Pancreas (tissue), 10 donors: ENCODE measurements around the gene EPB42. TPM values are rescaled to one million over a fixed set of nuclear protein-coding genes. Genes with fewer than 3 reads are reported as not detected.
"Not testable (repeated sequence)": the region's sequence is repeated elsewhere in the genome, so short reads cannot be mapped to it uniquely, and the experiment has no call there.

ENCODE experiments used
- ATAC-seq, 4 donors: fragments of 200-7000 bp; cut with Tn5 transposase; one replicate each; pipeline versions ENCODE4 v1.8.0 to v1.9.1; 2020; ENCODE audit warnings: mild to moderate bottlenecking in 4 of 4, moderate library complexity in 4 of 4
- DNase-seq, 6 donors: peaks; one replicate each; pipeline ENCODE4 v3.0.0-alpha.2; 2020
- FAIRE-seq: peaks from 2 replicates; lab custom pipeline; 2012; peaks lifted over from hg19 to GRCh38; lab: Jason Lieb, UNC
- H3K27ac ChIP-seq, 4 donors: fragments of 200-600 bp; sonication (generic); 1 replicate in 3 of 4; 2 replicates in 1 of 4; pipeline versions ENCODE4 v1.5.0 to v1.8.0; 2020
- H3K27me3 ChIP-seq, 4 donors: fragments of 200-600 bp; one replicate each; pipeline ENCODE4 v1.8.0; 2021
- H3K36me3 ChIP-seq, 3 donors: fragments of 200-600 bp; sonication (generic) in 1 of 3; one replicate each; pipeline versions ENCODE4 v1.5.0 to v1.8.0; 2020 to 2021
- H3K4me1 ChIP-seq, 3 donors: fragments of 200-600 bp; one replicate each; pipeline ENCODE4 v1.8.0; 2021
- H3K4me3 ChIP-seq, 4 donors: fragments of 200-600 bp; sonication (generic) in 2 of 4; one replicate each; pipeline versions ENCODE4 v1.5.0 to v1.8.0; 2020 to 2021
- H3K9me3 ChIP-seq, 4 donors: fragments of 200-600 bp; one replicate each; pipeline ENCODE4 v1.8.0; 2021
- WGBS, 2 donors: extraction: QIAGEN DNeasy Blood & Tissue Kit; methylation state at CpG; one replicate each; pipeline ENCODE4 v1.1.7; 2013; 5-methylcytosine and 5-hydroxymethylcytosine counted together
- intact Hi-C, 3 donors: fragments of 100-400 bp; cut with DNase I; formaldehyde crosslinking; loops; one replicate each; pipeline versions ENCODE4 v1.11.1 to v1.14.2; 2022
- polyA plus RNA-seq, 2 donors: library from polyadenylated mRNA; stranded (reverse); fragments of 200-250 nt; gene quantifications; one replicate each; pipeline ENCODE4 v1.2.3, GENCODE V29; 2013
- total RNA-seq, 6 donors: library from RNA; stranded (reverse); fragmentation: NEBNext Ultra II Directional in 4 of 6; extraction: Animal tissue kit (Norgen Biotek cat#: 25700) in 4 of 6; gene quantifications; one replicate each; pipeline versions ENCODE4 v1.2.1 to v1.2.4, GENCODE V29; 2021 to 2023
- TF ChIP-seq, protein P1 (sequence below), 4 donors: fragments of 200-600 bp; sonication (generic) in 3 of 4; IDR thresholded peaks; one replicate each; pipeline versions ENCODE4 v1.5.0 to v1.8.0; 2021; ENCODE audit warnings: antibody characterized with exemption in 4 of 4
- donor health status: healthy with polysubstance abuse.
- donor health status: DM: no; HTN: no; CAD: no; lungs with moderate emphysema.
- donor health status: DM: no; HTN: no; CAD: no.
- donor health status: control.
- donor health status: control.
- donor health status: Bipolar disorder and iron deficiency.
- donor health status: DM: yes; HTN: yes; CAD: no.
- donor health status: DM: no; HTN: no; CAD: no.
- donor health status: DM: no; HTN: no; CAD: no.
- donor health status: DM: yes; HTN: yes; CAD: no.

Gene EPB42
- total and polyA plus RNA-seq, 8 donors = not detected

- intact Hi-C loops = no loop called here
- no peak for ATAC-seq
- Histone ChIP-seq H3K4me3 (no peak overlapping the region), H3K27me3 (no peaks in the 10 kb centered on the region), H3K9me3 (no peaks in the 10 kb centered on the region), H3K4me1 (no peaks in the 10 kb centered on the region), H3K27ac (no peak overlapping the region), H3K36me3 (no peaks in the 10 kb centered on the region)
- no peak for FAIRE-seq
- no peak for DNase-seq
- 88 to 91% methylated on average over 55 to 57 of the region's 57 CpGs for WGBS, 2 donors
- TF ChIP-seq, protein P1, sequence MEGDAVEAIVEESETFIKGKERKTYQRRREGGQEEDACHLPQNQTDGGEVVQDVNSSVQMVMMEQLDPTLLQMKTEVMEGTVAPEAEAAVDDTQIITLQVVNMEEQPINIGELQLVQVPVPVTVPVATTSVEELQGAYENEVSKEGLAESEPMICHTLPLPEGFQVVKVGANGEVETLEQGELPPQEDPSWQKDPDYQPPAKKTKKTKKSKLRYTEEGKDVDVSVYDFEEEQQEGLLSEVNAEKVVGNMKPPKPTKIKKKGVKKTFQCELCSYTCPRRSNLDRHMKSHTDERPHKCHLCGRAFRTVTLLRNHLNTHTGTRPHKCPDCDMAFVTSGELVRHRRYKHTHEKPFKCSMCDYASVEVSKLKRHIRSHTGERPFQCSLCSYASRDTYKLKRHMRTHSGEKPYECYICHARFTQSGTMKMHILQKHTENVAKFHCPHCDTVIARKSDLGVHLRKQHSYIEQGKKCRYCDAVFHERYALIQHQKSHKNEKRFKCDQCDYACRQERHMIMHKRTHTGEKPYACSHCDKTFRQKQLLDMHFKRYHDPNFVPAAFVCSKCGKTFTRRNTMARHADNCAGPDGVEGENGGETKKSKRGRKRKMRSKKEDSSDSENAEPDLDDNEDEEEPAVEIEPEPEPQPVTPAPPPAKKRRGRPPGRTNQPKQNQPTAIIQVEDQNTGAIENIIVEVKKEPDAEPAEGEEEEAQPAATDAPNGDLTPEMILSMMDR (IDR thresholded peaks at IDR 0.05) = no peak
Measured at GRCh38 chr15:43226436-43227305, 5.9 kb upstream of the EPB42 start.

GRCh38 chr15:43225950-43226255 is 5.1 kb upstream of the EPB42 start:
- H3K27ac ChIP-seq, H3K36me3 ChIP-seq, intact Hi-C loops, H3K27me3 ChIP-seq, H3K4me1 ChIP-seq, ATAC-seq, H3K9me3 ChIP-seq, DNase-seq, FAIRE-seq, H3K4me3 ChIP-seq: not testable (repeated sequence)
- 77 to 87% methylated on average over 12 of the region's 12 CpGs for WGBS, 2 donors

- ATAC-seq = peak; percentile 71 to 93 (median 92)
- DNase-seq = peak in 2 of 6 donors; percentile 18 to 45
- TF ChIP-seq, protein P1 (IDR thresholded peaks at IDR 0.05) = peak; percentile 51 to 61 (median 58)
- Histone ChIP-seq H3K36me3 (no peaks in the 10 kb centered on the region), H3K9me3 (no peaks in the 10 kb centered on the region), H3K4me3 (no peak overlapping the region), H3K27ac (no peak overlapping the region), H3K4me1 (no peaks in the 10 kb centered on the region), H3K27me3 (no peaks in the 10 kb centered on the region)
- WGBS, 2 donors = 42 to 45% methylated on average over 16 of the region's 16 CpGs
- no peak for FAIRE-seq
- intact Hi-C loops = no loop called here
Measured at GRCh38 chr15:43225201-43225949, 4.6 kb upstream of the EPB42 start.

DNA sequence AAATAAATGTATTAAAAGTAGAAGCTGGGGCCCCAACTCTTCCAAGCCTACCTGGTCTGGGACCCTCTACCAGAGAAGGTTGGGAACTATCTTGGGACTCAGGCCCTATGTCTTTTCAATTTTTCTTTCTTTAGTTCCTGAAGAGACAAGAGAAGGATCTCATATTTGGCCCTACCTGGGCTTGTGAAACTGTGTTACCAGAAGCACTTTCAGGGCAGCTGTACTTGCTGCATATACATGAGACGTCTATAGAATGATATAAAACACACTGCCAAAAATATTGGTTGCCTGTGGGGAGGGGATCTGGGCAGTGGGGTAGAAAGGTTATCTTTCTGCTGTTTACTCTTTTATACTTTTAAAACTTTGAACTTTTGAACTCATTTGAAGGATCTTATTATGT is 604 bp upstream of the EPB42 start:
- intact Hi-C loops = loop anchor here in 1 of 3 donors (5.0 kb wide), 1 partner anchor 61 kb away; no protein-coding TSS in a partner anchor
- 64 to 66% methylated on average over 1 of the region's 1 CpG for WGBS, 2 donors
- Histone ChIP-seq H3K36me3 (no peaks in the 10 kb centered on the region), H3K4me3 (no peak overlapping the region), H3K9me3 (no peaks in the 10 kb centered on the region), H3K4me1 (no peaks in the 10 kb centered on the region), H3K27ac (no peak overlapping the region), H3K27me3 (no peaks in the 10 kb centered on the region)
- TF ChIP-seq, protein P1 (IDR thresholded peaks at IDR 0.05) = no peak
- ATAC-seq (no peak), DNase-seq (no peak), FAIRE-seq (no peak)
